ENCODE results near the gene WNT8B.
A peak's percentile ranks its signal among the peaks of the same experiment; 100 is the strongest.

Gene WNT8B

GRCh38 chr10:100506596-100507356 lies 44.0 kb downstream of the WNT8B start:
- H2AFZ ChIP-seq (ENCODE audit: low read length), result no peak overlapping the region
- H3K36me3 ChIP-seq (ENCODE audit: insufficient read depth, low read length), result peaks cover 8% of the 10 kb centered on the region; the same call in 1 of the 2 replicates
- H3K4me3 ChIP-seq (ENCODE audit: low read length, poor library complexity, severe bottlenecking), result peak overlapping the region; percentile 67
- TF ChIP-seq EZH2phosphoT487 (IDR thresholded peaks at IDR 0.05; ENCODE audit: borderline replicate concordance), result no peak
- no peak for TF ChIP-seq CTCF (conservative IDR thresholded peaks at IDR 0.05; ENCODE audit: low read length)
- H3K79me2 ChIP-seq (ENCODE audit: insufficient read depth, low read length), result peaks cover 33% of the 10 kb centered on the region; the same call in 1 of the 2 replicates
- H3F3A ChIP-seq (ENCODE audit: low read depth), result peaks cover 10% of the 10 kb centered on the region
- peak overlapping the region; percentile 78 for H3K4me2 ChIP-seq (ENCODE audit: low read depth, low read length, poor library complexity, severe bottlenecking)
- H3K27me3 ChIP-seq (ENCODE audit: insufficient read depth, low read length, poor library complexity, severe bottlenecking), result no peaks in the 10 kb centered on the region
- H4K20me1 ChIP-seq (ENCODE audit: insufficient read depth, low read length, poor library complexity, severe bottlenecking), result no peaks in the 10 kb centered on the region
- H3K4me1 ChIP-seq (ENCODE audit: insufficient read depth, low read length, poor library complexity, severe bottlenecking), result peaks cover 76% of the 10 kb centered on the region
- peak overlapping the region; percentile 83 for H3K9ac ChIP-seq (ENCODE audit: low read depth, low read length, poor library complexity, severe bottlenecking)
- no peaks in the 10 kb centered on the region for H3K9me2 ChIP-seq (replicated peaks; ENCODE audit: low read depth, low read length)
- H3K9me3 ChIP-seq (ENCODE audit: insufficient read depth, low read depth, low read length), result no peaks in the 10 kb centered on the region

- Histone ChIP-seq H3K79me2 (ENCODE audit: insufficient read depth, low read length) (peaks cover 33% of the 10 kb centered on the region; the same call in 1 of the 2 replicates), H3K9ac (ENCODE audit: low read depth, low read length, poor library complexity, severe bottlenecking) (peak overlapping the region; percentile 83), H3K27me3 (ENCODE audit: insufficient read depth, low read length, poor library complexity, severe bottlenecking) (no peaks in the 10 kb centered on the region), H3K9me2 (replicated peaks; ENCODE audit: low read depth, low read length) (no peaks in the 10 kb centered on the region), H3K4me1 (ENCODE audit: insufficient read depth, low read length, poor library complexity, severe bottlenecking) (peaks cover 82% of the 10 kb centered on the region), H3K4me2 (ENCODE audit: low read depth, low read length, poor library complexity, severe bottlenecking) (peak overlapping the region; percentile 78), H2AFZ (ENCODE audit: low read length) (no peak overlapping the region), H3F3A (ENCODE audit: low read depth) (peaks cover 10% of the 10 kb centered on the region), H3K4me3 (ENCODE audit: low read length, poor library complexity, severe bottlenecking) (peak overlapping the region; percentile 67), H4K20me1 (ENCODE audit: insufficient read depth, low read length, poor library complexity, severe bottlenecking) (no peaks in the 10 kb centered on the region), H3K36me3 (ENCODE audit: insufficient read depth, low read length) (peaks cover 3% of the 10 kb centered on the region; the same call in 1 of the 2 replicates), H3K9me3 (ENCODE audit: insufficient read depth, low read depth, low read length) (no peaks in the 10 kb centered on the region)
- no peak for TF ChIP-seq EZH2phosphoT487 (IDR thresholded peaks at IDR 0.05; ENCODE audit: borderline replicate concordance)
- no peak for TF ChIP-seq CTCF (conservative IDR thresholded peaks at IDR 0.05; ENCODE audit: low read length)
Observed at GRCh38 chr10:100507357-100507732, 44.5 kb downstream of the WNT8B start.

GRCh38 chr10:100508266-100508665 lies 45.5 kb downstream of the WNT8B start:
- no peaks in the 10 kb centered on the region for H3K27me3 ChIP-seq (ENCODE audit: insufficient read depth, low read length, poor library complexity, severe bottlenecking)
- peak overlapping the region; percentile 67 for H3K4me3 ChIP-seq (ENCODE audit: low read length, poor library complexity, severe bottlenecking)
- H3K4me1 ChIP-seq (ENCODE audit: insufficient read depth, low read length, poor library complexity, severe bottlenecking), result peaks cover 83% of the 10 kb centered on the region
- no peaks in the 10 kb centered on the region for H3K9me3 ChIP-seq (ENCODE audit: insufficient read depth, low read depth, low read length)
- no peak overlapping the region for H2AFZ ChIP-seq (ENCODE audit: low read length)
- H3K4me2 ChIP-seq (ENCODE audit: low read depth, low read length, poor library complexity, severe bottlenecking), result peak overlapping the region; percentile 78
- H3K36me3 ChIP-seq (ENCODE audit: insufficient read depth, low read length), result no peaks in the 10 kb centered on the region; the same call in 1 of the 2 replicates
- TF ChIP-seq EZH2phosphoT487 (IDR thresholded peaks at IDR 0.05; ENCODE audit: borderline replicate concordance) (no peak), CTCF (conservative IDR thresholded peaks at IDR 0.05; ENCODE audit: low read length) (no peak)
- H3K9me2 ChIP-seq (replicated peaks; ENCODE audit: low read depth, low read length), result no peaks in the 10 kb centered on the region
- H3F3A ChIP-seq (ENCODE audit: low read depth), result peaks cover 10% of the 10 kb centered on the region
- peaks cover 36% of the 10 kb centered on the region; the same call in 1 of the 2 replicates for H3K79me2 ChIP-seq (ENCODE audit: insufficient read depth, low read length)
- H3K9ac ChIP-seq (ENCODE audit: low read depth, low read length, poor library complexity, severe bottlenecking), result peak overlapping the region; percentile 83
- H4K20me1 ChIP-seq (ENCODE audit: insufficient read depth, low read length, poor library complexity, severe bottlenecking), result no peaks in the 10 kb centered on the region
